CD4-positive, alpha-beta T cell (primary cell): ENCODE measurements around the gene RBMS3. TPM values are rescaled to one million over a fixed set of nuclear protein-coding genes. Genes with fewer than 3 reads are reported as not detected.
"Not testable (repeated sequence)": the region's sequence is repeated elsewhere in the genome, so short reads cannot be mapped to it uniquely, and the experiment has no call there.

Experiments used
- ATAC-seq: fragments of 200-7000 bp; cut with Tn5 transposase; one replicate; pipeline ENCODE4 v1.10.0; 2022; ENCODE audit warnings: mild to moderate bottlenecking; ENCODE audit not compliant: poor library complexity
- CTCF ChIA-PET: fragments of 350-600 bp; sonication (Branson Sonifier 250); formaldehyde crosslinking; loops from one replicate; lab custom pipeline; 2021; ENCODE audit warnings: antibody characterized with exemption, inconsistent platforms; lab: Charles Lee
- POLR2A ChIA-PET: fragments of 350-600 bp; sonication (Branson Sonifier 250); formaldehyde crosslinking; loops from one replicate; lab custom pipeline; 2021; ENCODE audit warnings: antibody characterized with exemption, inconsistent platforms; lab: Charles Lee
- DNase-seq, 14 experiments: peaks; one replicate each; pipeline ENCODE4 v3.0.0-alpha.2; 2013 to 2020; ENCODE audit warnings: mixed read lengths in 2 of 14
- H3K27ac ChIP-seq, 2 donors: one replicate each; pipeline versions ENCODE4 v1.5.1 to v1.7.0; 2013; ENCODE audit warnings: low read length in 2 of 2, low read depth in 1 of 2, mild to moderate bottlenecking in 1 of 2
- H3K27me3 ChIP-seq, 2 experiments: 1 replicate in 1 of 2; 2 replicates in 1 of 2; pipeline versions ENCODE4 v1.6.1 to v1.7.0; 2013; ENCODE audit warnings: low read length in 2 of 2, control low read depth in 1 of 2, mild to moderate bottlenecking in 1 of 2, moderate library complexity in 1 of 2; ENCODE audit not compliant: insufficient read depth in 2 of 2, control insufficient read depth in 1 of 2
- H3K36me3 ChIP-seq: one replicate; pipeline ENCODE4 v1.6.1; 2013; ENCODE audit warnings: low read length, control low read depth; ENCODE audit not compliant: insufficient read depth
- H3K4me1 ChIP-seq: one replicate; pipeline ENCODE4 v1.6.1; 2013; ENCODE audit warnings: low read length, control low read depth; ENCODE audit not compliant: insufficient read depth
- H3K4me3 ChIP-seq: one replicate; pipeline ENCODE4 v1.5.1; 2013; ENCODE audit warnings: mild to moderate bottlenecking, low read length, moderate library complexity
- H3K9me3 ChIP-seq, 2 experiments: 1 replicate in 1 of 2; 2 replicates in 1 of 2; pipeline versions ENCODE4 v1.6.1 to v1.7.0; 2013; ENCODE audit warnings: low read length in 2 of 2, mild to moderate bottlenecking in 2 of 2, control low read depth in 1 of 2, moderate library complexity in 1 of 2; ENCODE audit not compliant: control insufficient read depth in 1 of 2, insufficient read depth in 1 of 2
- H3K27ac Mint-ChIP-seq: one replicate; pipeline ENCODE4 v1.8.0; 2020; ENCODE audit warnings: mixed read lengths
- H3K27me3 Mint-ChIP-seq: one replicate; pipeline ENCODE4 v1.8.0; 2021; ENCODE audit warnings: mixed read lengths
- H3K36me3 Mint-ChIP-seq: one replicate; pipeline ENCODE4 v1.8.0; 2021; ENCODE audit warnings: low read depth, mixed read lengths
- H3K4me1 Mint-ChIP-seq: one replicate; pipeline ENCODE4 v1.8.0; 2021; ENCODE audit warnings: low read depth, mixed read lengths
- H3K4me3 Mint-ChIP-seq: one replicate; pipeline ENCODE4 v1.8.0; 2020; ENCODE audit warnings: mild to moderate bottlenecking, mixed read lengths
- H3K9me3 Mint-ChIP-seq: one replicate; pipeline ENCODE4 v1.8.0; 2020; ENCODE audit warnings: mixed read lengths
- CTCF ChIP-seq: fragments of 200-600 bp; IDR thresholded peaks from one replicate; pipeline ENCODE4 v1.8.0; 2022; ENCODE audit warnings: antibody characterized with exemption, mild to moderate bottlenecking
- intact Hi-C, 2 experiments: fragments of 100-400 bp; cut with DNase I in 1 of 2; cut with micrococcal nuclease in 1 of 2; formaldehyde crosslinking; loops; one replicate each; pipeline versions ENCODE4 v1.15.1 to v1.9.0; 2023 to 2025; cut with DNase I, micrococcal nuclease
- total RNA-seq, 174 experiments: library from RNA in 2 of 174; stranded (reverse) in 2 of 174; gene quantifications; one replicate each; pipeline ENCODE4 v1.2.3 and lab custom pipeline; 2021 to 2026

RBMS3 gene
- total RNA-seq, 2 experiments from 2014 or later = 1.6 to 1.7 TPM

- H3K4me3 ChIP-seq = no peak overlapping the region
- no peaks in the 10 kb centered on the region for H3K4me1 ChIP-seq
- DNase-seq (no peak), ATAC-seq (no peak)
- no peak for TF ChIP-seq CTCF
- H3K27ac Mint-ChIP-seq = no peak overlapping the region
- H3K4me3 Mint-ChIP-seq = no peak overlapping the region
- POLR2A ChIA-PET = no interaction called here
- no peaks in the 10 kb centered on the region for H3K36me3 ChIP-seq
- H3K9me3 ChIP-seq = no peaks in the 10 kb centered on the region
- intact Hi-C loops = no loop called here
- H3K27ac ChIP-seq = no peak overlapping the region
- CTCF ChIA-PET = no interaction called here
- no peaks in the 10 kb centered on the region for H3K27me3 ChIP-seq
- no peaks in the 10 kb centered on the region for H3K36me3 Mint-ChIP-seq
- H3K9me3 Mint-ChIP-seq = no peaks in the 10 kb centered on the region
- H3K4me1 Mint-ChIP-seq = no peaks in the 10 kb centered on the region
- no peaks in the 10 kb centered on the region for H3K27me3 Mint-ChIP-seq
Observed at GRCh38 chr3:29354894-29355293, 74.0 kb downstream of the RBMS3 start.

- H3K9me3 Mint-ChIP-seq = no peaks in the 10 kb centered on the region
- TF ChIP-seq CTCF = no peak
- H3K4me1 Mint-ChIP-seq = no peaks in the 10 kb centered on the region
- no peaks in the 10 kb centered on the region for H3K4me1 ChIP-seq
- no peak overlapping the region for H3K27ac Mint-ChIP-seq
- POLR2A ChIA-PET = no interaction called here
- DNase-seq = no peak
- no peaks in the 10 kb centered on the region for H3K27me3 Mint-ChIP-seq
- no peaks in the 10 kb centered on the region for H3K36me3 Mint-ChIP-seq
- intact Hi-C loops = no loop called here
- H3K27ac ChIP-seq = no peak overlapping the region
- H3K36me3 ChIP-seq = no peaks in the 10 kb centered on the region
- no peaks in the 10 kb centered on the region for H3K9me3 ChIP-seq
- no peak for ATAC-seq
- H3K4me3 ChIP-seq = no peak overlapping the region
- H3K4me3 Mint-ChIP-seq = no peak overlapping the region
- CTCF ChIA-PET = no interaction called here
- H3K27me3 ChIP-seq = no peaks in the 10 kb centered on the region
Observed at GRCh38 chr3:29356062-29356461, 75.2 kb downstream of the RBMS3 start.

- DNase-seq, H3K27me3 ChIP-seq, POLR2A ChIA-PET, H3K36me3 ChIP-seq, H3K27ac ChIP-seq, H3K27me3 Mint-ChIP-seq, H3K4me3 Mint-ChIP-seq, H3K4me1 ChIP-seq, H3K4me1 Mint-ChIP-seq, H3K9me3 Mint-ChIP-seq, intact Hi-C loops, H3K36me3 Mint-ChIP-seq, H3K9me3 ChIP-seq, H3K4me3 ChIP-seq, CTCF ChIA-PET, H3K27ac Mint-ChIP-seq, ATAC-seq: not testable (repeated sequence)
Observed at GRCh38 chr3:29360289-29360688, 79.4 kb downstream of the RBMS3 start.

- Histone ChIP-seq H3K4me3 (no peak overlapping the region), H3K27me3 (no peaks in the 10 kb centered on the region), H3K4me1 (no peaks in the 10 kb centered on the region), H3K36me3 (no peaks in the 10 kb centered on the region), H3K9me3 (no peaks in the 10 kb centered on the region), H3K27ac (no peak overlapping the region)
- H3K27me3 Mint-ChIP-seq = peaks cover 4% of the 10 kb centered on the region
- H3K9me3 Mint-ChIP-seq = no peaks in the 10 kb centered on the region
- TF ChIP-seq CTCF = no peak
- POLR2A ChIA-PET = no interaction called here
- no peaks in the 10 kb centered on the region for H3K36me3 Mint-ChIP-seq
- intact Hi-C loops = no loop called here
- H3K4me1 Mint-ChIP-seq = no peaks in the 10 kb centered on the region
- no peak overlapping the region for H3K4me3 Mint-ChIP-seq
- DNase-seq (no peak), ATAC-seq (no peak)
- CTCF ChIA-PET = no interaction called here
- no peak overlapping the region for H3K27ac Mint-ChIP-seq
Observed at GRCh38 chr3:29363110-29363509, 82.2 kb downstream of the RBMS3 start.
